ENCODE measurements around the gene PPIH.
"Not testable (repeated sequence)": the region's sequence is repeated elsewhere in the genome, so short reads cannot be mapped to it uniquely, and the experiment has no call there.

Gene PPIH

DNA sequence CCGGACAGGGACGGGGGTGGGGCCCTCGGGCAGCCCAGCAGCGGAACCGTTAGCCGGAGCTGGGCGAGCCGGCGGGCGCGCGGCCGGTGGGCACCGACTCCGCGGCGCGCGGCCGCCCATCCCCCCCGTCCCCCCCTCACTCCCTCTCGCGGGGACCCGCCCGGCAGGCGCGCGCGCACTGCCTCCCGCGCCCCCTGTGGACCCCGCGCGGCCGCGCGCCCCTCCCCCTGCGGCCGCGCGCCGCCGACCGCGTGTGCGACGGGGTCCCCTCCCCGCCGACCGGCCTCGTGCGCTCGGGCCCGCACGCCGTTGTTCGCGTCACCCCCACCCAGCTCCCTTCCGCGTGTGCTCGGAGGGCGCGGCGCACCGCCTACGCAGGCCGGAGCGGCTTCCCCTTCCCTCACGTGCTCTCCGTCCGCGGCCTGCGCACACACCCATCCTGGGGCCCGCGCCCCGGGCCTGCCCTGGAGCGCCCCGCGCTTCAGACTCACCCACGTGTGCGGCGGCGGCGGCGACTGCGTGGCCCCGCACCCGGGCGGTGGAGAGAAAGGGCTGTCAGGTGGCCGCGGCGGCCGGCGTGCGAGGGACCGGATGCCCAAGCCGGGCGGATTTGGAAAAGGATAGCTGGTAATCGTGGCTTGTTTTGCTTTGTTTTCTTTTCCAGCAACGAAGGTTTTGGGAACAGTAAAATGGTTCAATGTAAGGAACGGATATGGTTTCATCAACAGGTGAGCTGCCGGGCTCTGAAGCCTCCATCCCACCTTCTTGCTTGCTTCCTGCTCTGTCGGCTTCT lies 24.7 kb downstream of the PPIH start:
- DNase-seq: peak; percentile 41

DNA sequence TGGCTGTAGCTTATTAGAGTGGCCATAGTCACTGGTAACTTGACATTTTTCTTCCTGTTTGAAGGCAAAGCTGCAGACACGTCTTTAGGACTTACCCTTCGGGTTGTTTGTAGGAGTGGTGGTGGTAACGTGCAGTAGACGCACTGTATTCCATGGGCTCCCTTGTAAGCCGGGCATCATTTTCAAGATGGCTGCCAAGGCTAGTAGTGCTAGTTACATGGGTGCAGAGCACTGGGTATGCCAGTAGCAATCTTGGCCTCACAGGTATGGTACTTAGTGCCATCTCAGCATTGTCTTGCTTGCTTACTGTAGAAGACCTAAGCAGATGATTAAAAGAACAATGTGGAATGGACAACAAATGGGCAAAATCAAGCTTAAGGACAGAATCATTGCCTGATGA lies 25.9 kb downstream of the PPIH start:
- no peak for DNase-seq

DNA sequence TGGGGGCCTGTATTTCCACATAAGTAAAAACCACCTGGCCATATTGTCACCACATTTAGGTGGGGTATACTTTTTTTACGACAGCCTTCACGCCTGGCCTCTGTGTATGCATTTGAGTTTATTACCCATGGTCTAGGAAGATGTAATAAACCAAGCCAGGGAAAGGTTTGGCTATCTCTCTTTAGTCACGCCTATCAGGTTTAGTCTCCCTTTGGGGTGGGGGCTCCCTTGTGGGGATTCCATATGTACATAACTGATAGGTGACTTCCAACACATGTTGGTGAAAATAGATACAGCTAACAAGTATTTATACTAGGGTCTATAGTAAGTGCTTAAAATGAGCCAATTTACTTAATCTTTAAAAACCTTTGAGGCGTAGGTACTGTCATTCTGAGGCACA lies 28.2 kb downstream of the PPIH start:
- DNase-seq: no peak

DNA sequence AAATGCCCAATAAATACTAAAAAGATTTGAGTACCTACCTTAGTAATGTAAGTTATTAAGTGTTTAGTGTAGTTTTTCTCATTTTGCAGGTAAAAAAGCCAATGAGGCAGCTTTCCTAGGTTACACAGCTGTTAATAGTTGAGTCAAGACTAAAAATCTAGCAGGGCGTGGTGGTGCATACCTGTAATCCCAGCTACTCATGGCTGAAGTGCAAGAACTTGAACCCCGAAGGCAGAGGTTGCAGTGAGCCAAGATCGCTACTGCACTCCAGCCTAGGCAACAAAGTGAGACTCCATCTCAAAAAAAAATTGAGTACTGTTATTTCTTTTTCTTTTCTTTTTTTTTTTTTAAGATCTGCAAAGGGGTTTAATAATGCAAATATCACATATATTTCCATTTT lies 31.7 kb downstream of the PPIH start:
- DNase-seq: no peak

DNA sequence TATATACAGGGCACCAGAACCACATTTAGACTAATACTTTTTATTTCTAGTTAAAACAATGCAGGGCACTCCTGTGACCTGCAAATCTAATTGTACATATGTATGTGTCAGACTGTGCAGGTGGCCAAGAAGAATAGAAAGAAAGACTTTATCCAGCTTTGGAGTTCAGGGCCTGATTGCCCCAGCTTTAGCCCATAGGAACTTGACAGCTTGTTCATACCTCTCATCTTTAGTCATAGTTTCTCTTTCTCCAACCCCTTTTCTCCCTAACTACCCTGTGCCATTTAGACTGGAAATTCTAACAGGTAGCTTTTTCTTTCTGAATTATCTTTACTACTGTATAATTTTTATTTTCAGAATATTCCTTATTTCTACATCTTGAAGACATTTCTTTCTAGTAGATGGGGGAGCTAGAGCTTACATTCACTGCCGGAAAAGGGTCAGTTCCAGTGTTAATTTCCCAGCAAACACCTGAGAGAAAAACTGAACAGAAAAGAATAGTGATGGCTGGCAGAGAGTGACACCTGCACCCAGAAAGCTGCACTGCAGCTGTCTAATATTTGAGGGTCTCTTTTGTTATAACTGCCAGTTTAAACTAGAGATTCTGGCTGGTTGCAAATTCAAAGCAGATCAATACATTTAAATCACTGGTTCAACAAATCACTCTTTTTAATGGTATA lies 32.4 kb downstream of the PPIH start:
- DNase-seq: no peak

DNA sequence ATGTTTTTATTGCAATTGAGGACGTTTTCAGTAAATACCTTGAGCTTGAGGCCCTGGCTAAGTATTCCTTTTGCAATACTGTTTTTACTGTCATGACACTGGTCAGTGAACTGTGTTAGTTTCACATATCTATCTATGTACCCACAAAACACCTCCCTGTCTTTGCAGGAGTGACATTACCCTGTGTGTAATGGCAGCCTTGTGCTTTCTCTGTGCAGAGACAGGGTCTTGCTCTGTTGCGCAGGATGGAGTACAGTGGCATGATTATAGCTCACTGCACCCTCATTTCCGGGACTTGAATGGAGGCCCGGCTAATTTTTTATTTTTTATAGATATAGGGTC lies 32.9 kb downstream of the PPIH start:
- no peak for DNase-seq

DNA sequence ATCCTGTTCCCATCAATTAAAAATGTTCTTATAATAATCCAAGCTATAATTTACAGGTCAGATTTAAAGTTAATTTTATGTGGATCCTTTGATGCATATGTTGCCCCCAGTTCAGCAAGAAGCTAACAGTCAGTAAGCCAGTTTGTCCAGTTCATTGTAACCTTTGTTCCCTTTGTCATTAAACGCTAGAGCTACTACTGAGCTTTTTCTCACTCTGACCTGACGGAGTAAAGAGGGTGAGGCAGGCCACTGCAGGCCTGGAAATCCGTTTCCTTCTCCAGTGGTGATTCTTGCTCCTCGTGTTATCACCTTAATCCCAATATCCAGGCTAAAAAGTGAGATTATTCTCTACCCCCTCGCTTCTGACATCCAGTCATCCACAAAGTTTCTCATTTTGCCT lies 34.2 kb downstream of the PPIH start:
- no peak for DNase-seq

DNA sequence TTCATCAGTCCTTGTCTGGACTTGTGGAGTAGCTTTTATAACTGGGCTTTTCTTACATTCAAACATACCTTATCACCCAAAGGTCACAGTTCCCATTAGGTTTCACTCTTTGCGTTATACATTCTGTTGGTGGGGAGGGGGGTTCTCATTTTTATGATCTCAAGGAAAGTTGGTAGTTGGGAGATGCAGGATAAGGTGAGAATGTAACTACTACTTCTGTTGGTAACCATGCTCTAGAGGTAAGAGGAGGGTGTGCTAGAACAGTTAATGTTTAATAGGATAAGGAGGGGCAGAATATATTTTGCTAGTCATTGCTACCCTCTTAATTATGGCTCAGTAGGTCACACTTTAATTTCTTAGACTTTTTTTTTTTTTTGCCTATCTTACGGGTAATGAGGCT lies 34.7 kb downstream of the PPIH start:
- DNase-seq: no peak

DNA sequence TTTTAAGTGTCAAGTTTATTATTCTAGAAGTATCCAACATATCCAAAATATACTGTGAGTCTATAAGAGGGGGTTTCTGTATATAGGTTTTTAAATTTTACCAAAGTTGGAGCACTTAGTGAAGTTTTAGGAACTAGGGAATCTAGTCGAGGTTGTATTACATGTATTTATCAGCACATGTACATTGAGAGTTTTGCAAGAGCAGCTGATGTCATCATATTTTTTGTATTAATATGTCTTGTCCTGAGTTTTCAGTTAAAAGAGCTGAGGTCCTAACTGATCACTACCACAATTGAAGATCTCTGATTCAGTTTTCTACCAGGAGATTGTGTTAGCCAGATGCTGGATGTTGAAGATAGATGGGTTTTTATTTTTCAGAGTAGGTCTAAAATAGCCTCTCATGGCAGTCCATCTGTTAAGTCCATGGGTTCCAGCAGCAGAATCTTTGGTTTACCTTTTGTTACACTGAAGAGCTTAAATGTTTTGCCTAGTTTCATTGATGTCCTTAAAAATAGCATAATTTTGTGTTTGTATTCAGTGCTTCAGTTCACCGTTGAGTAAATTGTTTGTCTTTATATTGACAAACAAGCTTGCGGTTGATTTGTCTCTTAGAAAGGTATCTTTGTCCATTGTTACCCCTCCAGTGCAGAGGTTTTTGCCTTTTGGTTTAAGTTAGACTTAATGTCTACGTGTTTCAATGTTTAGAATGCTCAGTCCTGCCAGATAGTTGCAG lies 40.0 kb downstream of the PPIH start:
- DNase-seq: no peak

DNA sequence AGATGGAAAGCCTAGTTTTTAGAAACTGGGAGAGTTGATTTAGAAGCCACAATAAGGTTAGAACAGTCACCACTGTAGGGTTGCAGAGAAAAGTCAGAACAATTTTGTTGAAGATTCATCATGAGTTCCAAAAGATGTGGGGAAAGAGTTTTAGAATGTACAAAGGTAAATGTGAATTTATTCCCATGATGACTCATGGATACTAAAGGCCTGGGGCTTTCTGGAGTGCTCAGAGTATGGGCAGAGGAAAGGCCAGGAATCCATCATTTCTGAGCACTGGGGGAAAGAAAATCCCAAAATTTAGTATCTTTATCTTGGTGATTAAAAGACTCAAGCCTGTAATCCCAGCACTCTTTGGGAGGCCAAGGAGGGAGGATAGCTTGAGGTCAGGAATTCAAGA lies 41.8 kb downstream of the PPIH start:
- DNase-seq: no peak

DNA sequence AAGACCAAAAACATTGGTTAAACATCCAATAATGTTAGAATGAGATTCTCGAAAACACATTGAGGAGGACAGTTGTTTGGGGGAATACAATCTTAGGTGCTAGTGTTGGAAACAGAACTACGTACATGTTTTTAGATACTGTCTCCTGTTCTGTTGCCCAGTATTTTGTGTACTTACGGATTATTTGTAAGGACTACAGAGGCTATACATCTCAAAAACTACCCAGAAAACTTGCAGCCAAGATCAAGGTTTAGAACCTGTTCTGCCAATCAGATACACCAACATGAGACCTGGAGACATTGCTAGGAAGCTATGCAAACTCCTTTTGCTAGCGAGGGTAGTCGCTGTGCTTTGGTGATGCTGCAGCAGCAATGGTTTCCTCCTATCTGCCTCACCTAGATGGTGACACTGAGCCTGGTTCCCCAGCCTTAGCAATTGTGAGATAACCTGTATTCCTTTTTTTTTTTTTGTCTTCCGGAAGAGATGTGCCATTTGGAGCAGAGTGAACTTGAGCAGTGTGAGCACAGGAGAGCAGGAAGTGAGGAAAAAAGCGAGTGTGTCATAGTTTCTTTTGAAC lies 45.8 kb downstream of the PPIH start:
- DNase-seq: no peak

DNA sequence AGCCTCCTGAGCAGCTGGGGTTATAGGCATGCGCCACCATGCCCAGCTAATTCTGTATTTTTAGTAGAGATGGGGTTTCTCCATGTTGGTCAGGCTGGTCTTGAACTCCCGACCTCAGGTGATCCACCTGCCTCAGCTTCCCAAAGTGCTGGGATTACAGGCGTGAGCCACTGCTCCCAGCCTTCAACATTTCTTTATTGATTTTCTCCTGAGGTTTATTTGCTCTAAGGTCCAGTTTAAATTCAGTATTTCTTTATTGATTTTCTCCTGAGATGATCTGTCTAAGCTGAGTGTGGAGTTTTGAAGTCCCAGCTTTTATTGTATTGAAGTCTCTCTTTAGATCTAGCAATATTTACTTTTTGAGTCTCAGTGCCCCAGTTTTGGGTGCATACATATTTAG lies 54.6 kb downstream of the PPIH start:
- DNase-seq: not testable (repeated sequence)

DNA sequence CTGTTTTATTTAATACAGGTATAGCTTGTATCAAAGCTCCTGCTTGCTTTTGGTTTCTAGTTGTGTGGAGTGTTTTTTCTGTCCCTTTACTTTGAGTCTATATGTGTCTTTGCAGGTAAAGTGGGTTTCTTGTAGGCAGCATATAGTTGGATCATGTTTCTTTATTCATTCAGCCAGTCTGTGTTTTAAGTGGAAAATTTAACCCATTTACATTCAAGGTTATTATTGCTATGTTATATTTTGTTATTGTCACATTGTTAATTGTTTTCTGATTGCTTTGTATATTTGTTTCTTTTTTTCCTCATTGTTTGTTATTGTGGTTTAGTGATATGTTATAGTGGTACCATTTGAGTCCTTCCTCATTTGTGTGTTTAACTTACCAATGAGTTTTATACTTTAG lies 55.1 kb downstream of the PPIH start:
- no peak for DNase-seq

DNA sequence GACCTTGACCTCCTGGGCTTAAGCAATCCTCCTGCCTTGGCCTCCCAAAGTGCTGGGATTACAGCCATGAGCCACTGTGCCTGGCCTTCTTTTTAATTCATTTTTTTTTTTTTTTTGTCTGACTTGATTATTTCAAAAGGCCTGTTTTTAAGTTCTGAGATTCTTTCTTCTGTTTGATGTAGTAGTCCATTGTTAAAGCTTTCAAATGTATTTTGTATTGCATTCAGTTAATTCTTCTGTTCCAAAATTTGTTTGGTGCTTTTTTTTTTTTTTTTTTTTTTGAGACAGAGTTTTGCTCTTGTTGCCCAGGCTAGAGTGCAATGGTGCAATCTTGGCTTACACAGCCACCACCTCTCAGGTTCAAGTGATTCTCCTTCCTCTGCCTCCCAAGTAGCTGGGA lies 56.2 kb downstream of the PPIH start:
- DNase-seq: not testable (repeated sequence)

DNA sequence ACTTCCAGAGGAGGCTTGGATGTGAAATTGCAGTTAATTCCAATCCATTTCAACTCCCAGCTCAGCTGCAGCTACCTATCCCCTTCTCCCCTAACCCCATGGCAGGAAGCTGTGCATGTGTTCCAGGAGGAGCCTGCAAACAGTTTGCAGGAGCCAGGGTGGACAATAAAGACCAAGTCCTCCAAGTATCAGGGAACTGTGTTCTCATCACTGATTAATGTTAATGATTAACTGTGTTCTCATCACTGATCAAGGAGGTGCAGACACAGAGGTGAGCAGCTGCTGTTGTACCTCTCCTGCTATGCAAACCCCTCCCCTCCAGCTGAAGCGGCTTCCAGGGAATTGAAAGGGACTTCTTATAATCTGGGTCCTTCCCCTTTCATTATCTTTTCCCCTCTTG lies 62.6 kb downstream of the PPIH start:
- DNase-seq: no peak

DNA sequence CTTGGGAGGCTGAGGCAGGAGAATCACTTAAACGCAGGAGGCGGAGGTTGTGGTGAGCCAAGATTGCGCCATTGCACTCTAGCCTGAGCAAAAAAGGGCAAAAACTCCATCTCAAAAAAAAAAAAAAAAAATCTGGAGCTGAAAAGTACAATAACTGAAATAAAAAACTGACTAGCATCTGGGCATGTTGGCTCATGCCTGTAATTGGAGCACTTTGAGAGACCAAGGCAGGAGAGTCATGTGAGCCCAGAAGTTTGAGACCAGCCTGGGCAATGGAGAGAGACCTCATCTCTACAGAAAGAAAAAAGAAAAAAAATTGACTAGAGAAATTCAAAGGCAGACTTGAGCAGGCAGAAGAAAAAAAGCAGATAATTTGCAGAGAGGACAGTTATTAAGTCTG lies 63.7 kb downstream of the PPIH start:
- no peak for DNase-seq

DNA sequence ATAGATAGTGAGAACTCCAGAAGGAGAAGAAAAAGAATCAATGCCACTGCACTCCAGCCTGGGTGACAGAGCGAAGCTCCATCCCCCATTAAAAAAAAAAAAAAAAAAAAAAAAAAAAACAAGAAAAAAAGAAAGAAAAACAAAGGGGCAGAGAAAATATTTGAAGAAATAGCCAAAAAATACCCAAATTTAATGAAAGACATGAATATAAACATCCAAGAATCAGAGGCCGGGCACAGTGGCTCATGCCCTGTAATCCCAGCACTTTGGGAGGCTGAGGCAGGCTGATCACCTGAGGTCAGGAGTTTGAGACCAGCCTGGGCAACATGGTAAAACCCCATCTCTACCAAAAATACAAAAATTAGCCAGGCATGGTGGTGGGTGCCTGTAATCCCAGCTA lies 64.2 kb downstream of the PPIH start:
- not testable (repeated sequence) for DNase-seq

DNA sequence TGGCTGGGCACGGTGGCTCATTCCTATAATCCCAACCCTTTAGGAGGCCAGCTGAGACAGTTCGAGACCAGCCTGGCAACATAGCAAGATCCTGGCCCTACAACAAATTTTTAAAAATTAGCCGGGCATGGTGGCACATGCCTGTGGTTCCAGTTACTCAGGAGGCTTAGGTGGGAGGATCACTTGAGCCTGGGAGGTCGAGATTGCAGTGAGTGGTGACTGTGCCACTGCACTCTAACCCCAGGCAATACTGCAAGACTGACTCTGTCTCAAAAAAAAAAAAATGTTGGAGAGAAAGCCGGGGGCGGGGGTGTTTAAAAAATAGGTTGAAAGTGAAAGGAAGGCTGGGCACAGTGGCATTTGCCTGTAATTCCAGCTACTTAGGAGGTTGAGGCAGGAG lies 65.3 kb downstream of the PPIH start:
- no peak for DNase-seq

DNA sequence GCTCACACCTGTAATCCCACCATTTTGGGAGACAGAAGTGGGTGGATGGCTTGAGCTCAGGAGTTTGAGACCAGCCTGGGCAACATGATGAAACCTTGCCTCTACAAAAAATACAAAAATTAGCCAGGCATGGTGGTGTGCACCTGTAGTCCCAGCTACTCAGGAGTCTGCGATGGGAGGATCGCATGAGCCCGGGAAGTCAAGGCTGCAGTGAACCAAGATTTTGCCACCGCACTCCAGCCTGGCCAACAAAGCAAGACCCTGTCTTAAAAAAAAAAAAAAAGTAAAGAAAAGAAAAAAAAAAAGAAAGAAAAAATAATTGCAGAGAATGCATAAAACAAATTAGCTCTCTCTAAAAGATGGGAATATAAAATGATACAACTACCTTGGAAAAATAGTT lies 67.6 kb downstream of the PPIH start:
- DNase-seq: not testable (repeated sequence)
